Activated CD4-positive, alpha-beta memory T cell treated with anti-CD3 and anti-CD28 coated beads, Interleukin-2, amount 10 ng/mL, durations not matched to agents 7 days and 5 days (primary cell): ENCODE data around the gene LARGE2. TPM values are rescaled to one million over a fixed set of nuclear protein-coding genes. Genes with fewer than 3 reads are reported as not detected.
A peak's percentile ranks its signal among the peaks of the same experiment; 100 is the strongest.

Experiments used
- CTCF ChIA-PET: fragments of 350-600 bp; sonication (Branson Sonifier 250); formaldehyde crosslinking; loops from one replicate; lab custom pipeline; 2021; ENCODE audit warnings: antibody characterized with exemption, inconsistent platforms; lab: Charles Lee
- POLR2A ChIA-PET: fragments of 350-600 bp; sonication (Branson Sonifier 250); formaldehyde crosslinking; loops from one replicate; lab custom pipeline; 2021; ENCODE audit warnings: antibody characterized with exemption; lab: Charles Lee
- DNase-seq: peaks from one replicate; pipeline ENCODE4 v3.0.0-alpha.2; 2020
- H3K27ac Mint-ChIP-seq: one replicate; pipeline ENCODE4 v1.8.0; 2021; ENCODE audit warnings: mild to moderate bottlenecking, mixed read lengths
- H3K27me3 Mint-ChIP-seq: one replicate; pipeline ENCODE4 v1.8.0; 2021; ENCODE audit warnings: mixed read lengths
- H3K36me3 Mint-ChIP-seq: one replicate; pipeline ENCODE4 v1.8.0; 2021; ENCODE audit warnings: low read depth, mixed read lengths
- H3K4me1 Mint-ChIP-seq: one replicate; pipeline ENCODE4 v1.8.0; 2021; ENCODE audit warnings: mixed read lengths
- H3K4me3 Mint-ChIP-seq: one replicate; pipeline ENCODE4 v1.8.0; 2021; ENCODE audit warnings: mild to moderate bottlenecking, mixed read lengths
- H3K9me3 Mint-ChIP-seq: one replicate; pipeline ENCODE4 v1.8.0; 2021; ENCODE audit warnings: mixed read lengths
- total RNA-seq, 2 experiments: library from RNA; stranded (reverse); gene quantifications; one replicate each; pipeline ENCODE4 v1.2.3, GENCODE V29; 2021

The LARGE2 gene
- total RNA-seq, 2 experiments from 2014 or later, result 0.58 to 1.1 TPM

DNA sequence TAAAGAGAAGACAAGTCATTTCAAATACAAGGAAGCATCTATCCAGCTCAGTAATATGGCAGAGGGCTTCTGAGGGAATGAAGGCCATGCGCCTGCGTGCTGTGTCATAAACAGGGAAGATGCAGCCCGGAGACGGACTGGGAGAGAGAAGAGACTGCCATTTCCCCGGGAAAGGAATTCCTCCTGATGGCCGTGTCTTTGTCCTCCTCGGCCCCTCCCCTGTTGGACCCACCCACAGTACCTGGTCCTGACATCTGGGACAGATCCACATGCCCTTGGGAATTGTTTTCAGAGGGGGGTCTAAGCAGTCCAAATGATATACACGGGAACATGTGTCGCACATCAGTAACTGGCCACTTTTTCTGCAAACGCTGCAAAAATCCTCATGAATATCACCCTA is 15.5 kb downstream of the LARGE2 start:
- H3K9me3 Mint-ChIP-seq, result no peaks in the 10 kb centered on the region
- H3K27ac Mint-ChIP-seq, result no peak overlapping the region
- DNase-seq, result no peak

DNA sequence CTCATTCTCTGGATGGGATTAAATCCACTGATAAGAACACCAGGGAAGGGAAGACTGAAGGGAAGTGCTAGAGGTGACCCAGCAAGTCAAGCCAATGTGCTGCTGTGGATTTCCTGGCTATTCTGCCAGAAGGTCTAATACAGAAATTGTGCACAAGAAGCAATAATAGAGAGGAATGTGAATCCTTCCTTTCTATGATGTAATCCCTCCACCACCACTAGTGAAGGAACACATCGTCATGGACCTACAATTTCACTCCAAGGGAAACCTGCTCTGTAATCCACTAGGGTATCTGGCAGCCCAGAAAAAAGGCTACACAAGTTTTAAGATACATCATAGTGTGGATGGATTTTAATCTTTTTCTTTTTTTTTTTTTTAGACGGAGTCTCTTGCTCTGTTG is 17.4 kb downstream of the LARGE2 start:
- no peak overlapping the region for H3K27ac Mint-ChIP-seq
- no peaks in the 10 kb centered on the region for H3K4me1 Mint-ChIP-seq
- no peaks in the 10 kb centered on the region for H3K27me3 Mint-ChIP-seq
- POLR2A ChIA-PET, result no interaction called here
- H3K36me3 Mint-ChIP-seq, result peaks cover 12% of the 10 kb centered on the region
- no peak for DNase-seq
- no peak overlapping the region for H3K4me3 Mint-ChIP-seq
- CTCF ChIA-PET, result no interaction called here
- H3K9me3 Mint-ChIP-seq, result no peaks in the 10 kb centered on the region

More for the DNA sequence above, 15.5 kb downstream of the LARGE2 start:
- H3K27me3 Mint-ChIP-seq, result no peaks in the 10 kb centered on the region
- no peaks in the 10 kb centered on the region for H3K4me1 Mint-ChIP-seq
- H3K4me3 Mint-ChIP-seq, result no peak overlapping the region
- H3K36me3 Mint-ChIP-seq, result peaks cover 17% of the 10 kb centered on the region
- POLR2A ChIA-PET, result no interaction called here
- CTCF ChIA-PET, result no interaction called here

- no peak overlapping the region for H3K27ac Mint-ChIP-seq
Measured at GRCh38 chr11:45941285-45941684, 18.8 kb downstream of the LARGE2 start.

GRCh38 chr11:45942381-45942780 is 19.9 kb downstream of the LARGE2 start:
- ChIA-PET CTCF (interaction anchor here (2.9 kb wide), 1 partner anchor 23 kb away, joined by 15 read pairs; no protein-coding TSS in a partner anchor), POLR2A (interaction anchor here (1.0 to 1.1 kb wide), 2 partner anchors 13 to 25 kb away, joined by 3 read pairs; partner anchors contain the start of gene PEX16)
- Mint-ChIP-seq H3K4me1 (no peaks in the 10 kb centered on the region), H3K36me3 (peaks cover 22% of the 10 kb centered on the region), H3K4me3 (no peak overlapping the region), H3K27ac (no peak overlapping the region), H3K9me3 (no peaks in the 10 kb centered on the region), H3K27me3 (no peaks in the 10 kb centered on the region)
- no peak for DNase-seq

More at GRCh38 chr11:45941285-45941684, 18.8 kb downstream of the LARGE2 start:
- H3K9me3 Mint-ChIP-seq, result no peaks in the 10 kb centered on the region
- no peak overlapping the region for H3K4me3 Mint-ChIP-seq
- POLR2A ChIA-PET, result interaction anchor here (0.9 kb wide), 1 partner anchor 11 kb away, joined by 3 read pairs; no protein-coding TSS in a partner anchor
- no peaks in the 10 kb centered on the region for H3K27me3 Mint-ChIP-seq
- H3K36me3 Mint-ChIP-seq, result peaks cover 21% of the 10 kb centered on the region
- DNase-seq, result no peak
- no peaks in the 10 kb centered on the region for H3K4me1 Mint-ChIP-seq
- CTCF ChIA-PET, result interaction anchor here (2.9 kb wide), 1 partner anchor 24 kb away, joined by 15 read pairs; no protein-coding TSS in a partner anchor

DNA sequence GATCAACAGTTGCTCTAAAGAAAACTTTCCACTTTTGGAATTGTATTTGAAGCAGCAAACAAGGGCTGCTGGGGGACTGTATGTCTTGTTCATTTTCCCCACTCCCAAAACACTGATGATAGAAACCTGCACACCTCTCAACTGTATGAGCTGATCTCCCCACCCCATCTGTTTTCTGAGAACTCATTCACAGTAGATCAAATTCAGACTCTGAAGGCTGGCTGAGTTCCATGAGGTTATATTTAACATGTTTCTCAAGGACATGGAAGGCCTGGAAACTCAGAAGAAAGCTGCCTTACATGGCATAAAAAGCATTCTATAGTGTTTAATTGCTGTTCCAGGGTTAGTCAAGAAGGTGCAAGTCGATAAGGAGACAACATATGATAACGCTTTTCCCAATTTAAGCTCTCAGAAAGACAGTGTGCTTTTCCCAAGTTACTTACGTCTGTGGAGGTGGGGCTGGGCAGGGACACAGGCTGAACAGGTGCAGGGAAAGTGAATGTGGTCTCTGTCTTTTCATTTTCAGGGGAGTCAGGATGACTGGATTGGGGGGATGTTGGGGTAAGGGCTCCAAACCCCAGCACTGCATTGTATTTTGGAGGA is 23.0 kb downstream of the LARGE2 start:
- H3K36me3 Mint-ChIP-seq, result peaks cover 37% of the 10 kb centered on the region
- H3K4me3 Mint-ChIP-seq, result no peak overlapping the region
- no peaks in the 10 kb centered on the region for H3K9me3 Mint-ChIP-seq
- ChIA-PET CTCF (interaction anchor here (1.1 kb wide), 1 partner anchor 20 kb away, joined by 3 read pairs; no protein-coding TSS in a partner anchor), POLR2A (no interaction called here)
- no peaks in the 10 kb centered on the region for H3K27me3 Mint-ChIP-seq
- no peak overlapping the region for H3K27ac Mint-ChIP-seq
- DNase-seq, result no peak
- H3K4me1 Mint-ChIP-seq, result no peaks in the 10 kb centered on the region

DNA sequence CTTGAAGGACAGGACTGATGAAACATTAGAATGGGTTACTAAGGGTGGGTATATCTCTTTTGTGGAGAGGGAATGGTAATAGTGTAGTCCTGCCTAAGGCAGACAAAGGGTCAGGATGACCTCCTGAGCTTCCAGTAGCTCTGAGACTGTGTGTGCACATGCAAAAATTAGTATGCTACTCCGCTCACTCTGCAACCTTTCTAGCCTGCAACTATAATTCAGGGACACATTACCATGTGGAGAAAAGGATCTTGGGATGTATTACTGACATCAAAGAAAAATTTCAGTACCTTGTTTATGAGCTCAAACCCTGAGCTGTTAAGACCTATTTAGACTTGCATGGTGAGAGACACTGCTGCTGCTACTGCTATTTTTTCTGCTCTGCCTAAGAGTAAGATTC is 25.4 kb downstream of the LARGE2 start:
- no peak for DNase-seq
- no peak overlapping the region for H3K4me3 Mint-ChIP-seq
- no peaks in the 10 kb centered on the region for H3K27me3 Mint-ChIP-seq
- no peaks in the 10 kb centered on the region for H3K9me3 Mint-ChIP-seq
- ChIA-PET POLR2A (no interaction called here), CTCF (interaction anchor here (0.6 to 5.8 kb wide), 2 partner anchors 9 to 17 kb away, joined by 4 to 40 read pairs; no protein-coding TSS in a partner anchor)
- H3K27ac Mint-ChIP-seq, result no peak overlapping the region
- H3K36me3 Mint-ChIP-seq, result peaks cover 39% of the 10 kb centered on the region
- H3K4me1 Mint-ChIP-seq, result no peaks in the 10 kb centered on the region

- Mint-ChIP-seq H3K4me3 (no peak overlapping the region), H3K36me3 (peaks cover 39% of the 10 kb centered on the region), H3K9me3 (no peaks in the 10 kb centered on the region), H3K27ac (no peak overlapping the region), H3K27me3 (no peaks in the 10 kb centered on the region), H3K4me1 (no peaks in the 10 kb centered on the region)
- DNase-seq, result no peak
- ChIA-PET CTCF (interaction anchor here (0.6 to 5.8 kb wide), 2 partner anchors 9 to 17 kb away, joined by 4 to 40 read pairs; no protein-coding TSS in a partner anchor), POLR2A (no interaction called here)
Measured at GRCh38 chr11:45948356-45948755, 25.9 kb downstream of the LARGE2 start.

DNA sequence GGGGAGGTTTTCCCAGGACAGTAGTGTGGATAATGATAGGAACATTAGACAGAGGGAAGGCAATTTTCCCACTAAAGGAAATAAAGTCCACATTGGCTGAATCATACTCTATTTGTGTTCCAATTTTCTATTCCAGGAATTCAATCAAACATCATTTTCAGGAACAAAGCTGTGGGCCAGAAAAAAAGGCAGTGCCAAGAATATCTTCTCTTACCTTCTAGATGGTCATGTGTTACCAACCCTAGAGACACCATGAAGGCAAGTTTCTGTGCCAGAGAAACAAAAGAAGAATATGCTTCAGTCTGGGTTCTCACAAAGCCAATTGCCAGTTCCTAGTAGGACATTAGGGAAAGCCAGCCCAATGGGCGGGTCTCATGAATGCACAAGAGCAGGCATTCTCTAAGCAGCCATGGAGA is 27.5 kb downstream of the LARGE2 start:
- CTCF ChIA-PET, result interaction anchor here (0.8 to 5.8 kb wide), 2 partner anchors 15 to 56 kb away, joined by 3 to 40 read pairs; no protein-coding TSS in a partner anchor
- DNase-seq, result no peak
- POLR2A ChIA-PET, result no interaction called here
- Mint-ChIP-seq H3K4me1 (no peaks in the 10 kb centered on the region), H3K27ac (no peak overlapping the region), H3K27me3 (no peaks in the 10 kb centered on the region), H3K9me3 (no peaks in the 10 kb centered on the region), H3K36me3 (peaks cover 34% of the 10 kb centered on the region), H3K4me3 (no peak overlapping the region)

GRCh38 chr11:45959851-45960250 is 37.4 kb downstream of the LARGE2 start:
- Mint-ChIP-seq H3K27ac (no peak overlapping the region), H3K9me3 (no peaks in the 10 kb centered on the region), H3K4me3 (no peak overlapping the region), H3K36me3 (peaks cover 17% of the 10 kb centered on the region), H3K27me3 (no peaks in the 10 kb centered on the region), H3K4me1 (no peaks in the 10 kb centered on the region)
- CTCF ChIA-PET, result no interaction called here
- POLR2A ChIA-PET, result no interaction called here
- no peak for DNase-seq

GRCh38 chr11:45960387-45961095 is 38.1 kb downstream of the LARGE2 start:
- POLR2A ChIA-PET, result no interaction called here
- Mint-ChIP-seq H3K9me3 (no peaks in the 10 kb centered on the region), H3K36me3 (peaks cover 15% of the 10 kb centered on the region), H3K27ac (no peak overlapping the region), H3K4me1 (no peaks in the 10 kb centered on the region), H3K4me3 (no peak overlapping the region), H3K27me3 (no peaks in the 10 kb centered on the region)
- DNase-seq, result no peak
- CTCF ChIA-PET, result no interaction called here

GRCh38 chr11:45961751-45962240 is 39.3 kb downstream of the LARGE2 start:
- DNase-seq, result no peak
- H3K4me1 Mint-ChIP-seq, result no peaks in the 10 kb centered on the region
- CTCF ChIA-PET, result no interaction called here
- no peak overlapping the region for H3K4me3 Mint-ChIP-seq
- POLR2A ChIA-PET, result no interaction called here
- H3K27me3 Mint-ChIP-seq, result no peaks in the 10 kb centered on the region
- H3K36me3 Mint-ChIP-seq, result peaks cover 12% of the 10 kb centered on the region
- no peaks in the 10 kb centered on the region for H3K9me3 Mint-ChIP-seq
- no peak overlapping the region for H3K27ac Mint-ChIP-seq

GRCh38 chr11:45964911-45965389 is 42.5 kb downstream of the LARGE2 start:
- H3K4me3 Mint-ChIP-seq, result no peak overlapping the region
- no peak overlapping the region for H3K27ac Mint-ChIP-seq
- H3K36me3 Mint-ChIP-seq, result peaks cover 18% of the 10 kb centered on the region
- CTCF ChIA-PET, result interaction anchor here (0.6 to 3.8 kb wide), 38 partner anchors 9 to 886 kb away, joined by 3 to 44 read pairs (median 5); no protein-coding TSS in a partner anchor
- no peaks in the 10 kb centered on the region for H3K4me1 Mint-ChIP-seq
- no peaks in the 10 kb centered on the region for H3K9me3 Mint-ChIP-seq
- peak; percentile 62 for DNase-seq
- POLR2A ChIA-PET, result interaction anchor here (0.8 to 2.6 kb wide), 3 partner anchors 34 to 169 kb away, joined by 3 to 6 read pairs (median 3); no protein-coding TSS in a partner anchor
- H3K27me3 Mint-ChIP-seq, result no peaks in the 10 kb centered on the region

DNA sequence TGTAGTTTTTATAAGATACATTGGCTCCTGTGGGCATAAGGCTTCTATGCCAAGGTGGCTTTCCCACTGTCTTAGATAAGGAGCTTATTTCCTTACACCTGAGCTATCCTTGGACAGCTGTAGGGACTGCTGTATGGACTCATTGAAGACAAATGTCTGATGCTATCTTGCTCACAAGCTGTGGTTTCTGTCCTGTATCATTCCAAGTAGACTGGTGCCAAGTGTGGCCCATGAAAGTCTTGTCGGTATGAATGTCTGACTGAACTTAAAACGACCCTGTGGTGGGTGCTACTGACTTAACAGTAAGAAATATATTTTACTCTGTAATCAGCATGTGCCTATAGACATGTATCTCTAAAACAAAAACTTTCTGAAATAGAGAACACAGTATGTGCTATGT is 45.0 kb downstream of the LARGE2 start:
- H3K27ac Mint-ChIP-seq, result no peak overlapping the region
- CTCF ChIA-PET, result interaction anchor here (0.6 to 3.8 kb wide), 5 partner anchors 12 to 469 kb away, joined by 3 to 44 read pairs (median 3); no protein-coding TSS in a partner anchor

More for the DNA sequence above, 45.0 kb downstream of the LARGE2 start:
- Mint-ChIP-seq H3K4me3 (no peak overlapping the region), H3K4me1 (no peaks in the 10 kb centered on the region), H3K9me3 (no peaks in the 10 kb centered on the region), H3K27me3 (no peaks in the 10 kb centered on the region), H3K36me3 (peaks cover 13% of the 10 kb centered on the region)
- POLR2A ChIA-PET, result no interaction called here
- DNase-seq, result no peak
